BLaER1 (cell line): ENCODE data around the gene NOVA2.

ENCODE experiments used
- H3K27ac ChIP-seq: shearing (Covaris generic); formaldehyde crosslinking; 2 replicates; pipeline ENCODE4 v1.8.1; 2022
- H3K27me3 ChIP-seq: shearing (Covaris generic); formaldehyde crosslinking; 2 replicates; pipeline ENCODE4 v1.8.1; 2022
- H3K36me3 ChIP-seq: shearing (Covaris generic); formaldehyde crosslinking; 2 replicates; pipeline ENCODE4 v1.8.1; 2022
- H3K4me1 ChIP-seq: shearing (Covaris generic); formaldehyde crosslinking; 2 replicates; pipeline ENCODE4 v1.8.1; 2022
- H3K4me2 ChIP-seq: shearing (Covaris generic); formaldehyde crosslinking; 2 replicates; pipeline ENCODE4 v1.8.1; 2022
- H3K4me3 ChIP-seq: shearing (Covaris generic); formaldehyde crosslinking; 2 replicates; pipeline ENCODE4 v1.8.1; 2022
- H3K9ac ChIP-seq: shearing (Covaris generic); formaldehyde crosslinking; 2 replicates; pipeline ENCODE4 v1.8.1; 2022
- H3K9me3 ChIP-seq: shearing (Covaris generic); formaldehyde crosslinking; 2 replicates; pipeline ENCODE4 v1.8.1; 2022
- H4K20me1 ChIP-seq: shearing (Covaris generic); formaldehyde crosslinking; 2 replicates; pipeline ENCODE4 v1.8.1; 2022
- Cebpa-rat ChIP-seq: shearing (Covaris generic); IDR thresholded peaks from 2 replicates; pipeline ENCODE4 v1.8.1; 2022

The NOVA2 gene

GRCh38 chr19:45931055-45931454, 42.6 kb downstream of the NOVA2 start:
- no peak overlapping the region for H3K4me2 ChIP-seq
- H3K9ac ChIP-seq, result no peak overlapping the region
- H4K20me1 ChIP-seq, result no peaks in the 10 kb centered on the region
- H3K9me3 ChIP-seq, result no peaks in the 10 kb centered on the region
- no peak for TF ChIP-seq Cebpa-rat
- H3K4me1 ChIP-seq, result peaks cover 9% of the 10 kb centered on the region
- no peak overlapping the region for H3K4me3 ChIP-seq
- H3K27ac ChIP-seq, result no peak overlapping the region
- H3K27me3 ChIP-seq, result no peaks in the 10 kb centered on the region
- no peaks in the 10 kb centered on the region for H3K36me3 ChIP-seq

DNA sequence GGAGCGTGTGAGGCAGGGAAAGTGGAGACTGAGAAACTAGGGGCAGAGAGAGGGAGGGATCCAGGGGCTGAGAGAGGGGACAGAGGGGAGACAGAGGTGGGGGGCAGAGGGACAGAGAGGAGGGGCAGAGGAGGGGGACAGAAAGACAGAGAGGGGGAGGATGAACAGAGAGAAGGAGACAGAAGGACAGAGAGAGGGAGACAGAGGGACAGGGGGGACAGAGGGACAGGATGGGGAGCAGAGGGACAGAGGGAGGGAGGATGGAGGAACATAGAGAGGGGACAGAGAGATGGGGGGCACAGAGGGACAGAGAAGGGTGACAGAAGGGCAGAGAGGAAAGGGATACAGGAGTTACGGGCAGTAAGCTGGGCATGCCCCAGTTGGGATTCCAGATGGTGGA, 44.4 kb downstream of the NOVA2 start:
- H3K27me3 ChIP-seq, result no peaks in the 10 kb centered on the region
- H3K27ac ChIP-seq, result no peak overlapping the region
- no peak overlapping the region for H3K4me3 ChIP-seq
- H3K4me2 ChIP-seq, result no peak overlapping the region
- no peaks in the 10 kb centered on the region for H3K36me3 ChIP-seq
- H3K9me3 ChIP-seq, result no peaks in the 10 kb centered on the region
- H3K9ac ChIP-seq, result no peak overlapping the region
- H3K4me1 ChIP-seq, result peaks cover 9% of the 10 kb centered on the region
- H4K20me1 ChIP-seq, result no peaks in the 10 kb centered on the region
- TF ChIP-seq Cebpa-rat, result no peak

DNA sequence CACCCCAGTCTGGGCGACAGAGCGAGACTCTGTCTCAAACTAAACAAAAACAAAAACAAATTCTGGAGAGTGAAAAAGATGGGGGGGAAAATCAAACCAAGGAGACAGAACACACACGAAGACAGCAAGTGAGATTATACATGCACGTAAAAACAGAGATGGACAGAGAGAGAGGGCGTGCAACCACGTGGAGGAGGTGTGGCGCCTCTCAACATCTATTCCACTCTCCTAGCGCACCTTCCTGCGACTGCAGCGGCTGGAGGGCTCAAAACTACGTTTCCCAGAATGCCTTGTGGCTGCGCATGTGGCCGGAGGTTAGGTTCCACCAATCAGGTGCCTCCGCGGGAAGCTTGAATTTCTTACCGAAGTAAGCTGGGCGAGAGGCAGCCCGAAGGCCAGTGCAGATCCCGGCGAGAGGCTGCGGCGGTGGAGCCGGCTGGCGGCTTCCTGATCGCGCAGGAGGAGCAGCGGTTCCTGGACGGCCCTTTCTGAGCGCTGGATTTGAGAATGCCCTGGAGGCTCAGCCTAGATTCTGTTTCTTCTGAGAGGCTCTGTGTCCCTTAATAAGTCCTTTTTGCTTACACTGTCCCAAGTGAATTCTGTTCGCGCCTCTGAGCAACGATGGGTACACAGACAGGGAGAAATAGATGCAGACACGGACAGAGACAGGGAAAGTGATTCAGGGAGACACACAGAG, 46.0 kb downstream of the NOVA2 start:
- TF ChIP-seq Cebpa-rat, result no peak

GRCh38 chr19:45924891-45925447, 48.7 kb downstream of the NOVA2 start:
- no peak for TF ChIP-seq Cebpa-rat
- H3K4me3 ChIP-seq, result no peak overlapping the region
- no peak overlapping the region for H3K9ac ChIP-seq
- peaks cover 9% of the 10 kb centered on the region for H3K4me1 ChIP-seq
- H3K9me3 ChIP-seq, result no peaks in the 10 kb centered on the region
- no peak overlapping the region for H3K27ac ChIP-seq
- no peaks in the 10 kb centered on the region for H4K20me1 ChIP-seq
- no peaks in the 10 kb centered on the region for H3K36me3 ChIP-seq
- no peaks in the 10 kb centered on the region for H3K27me3 ChIP-seq
- H3K4me2 ChIP-seq, result no peak overlapping the region

More for the DNA sequence above, 46.0 kb downstream of the NOVA2 start:
- Histone ChIP-seq H3K4me1 (peaks cover 9% of the 10 kb centered on the region), H3K27me3 (no peaks in the 10 kb centered on the region), H3K4me2 (peak overlapping the region; percentile 87), H3K27ac (peak overlapping the region; percentile 74), H3K9ac (peak overlapping the region; percentile 61; the same call in 1 of the 2 replicates), H4K20me1 (no peaks in the 10 kb centered on the region), H3K36me3 (no peaks in the 10 kb centered on the region), H3K9me3 (no peaks in the 10 kb centered on the region), H3K4me3 (peak overlapping the region; percentile 60)

DNA sequence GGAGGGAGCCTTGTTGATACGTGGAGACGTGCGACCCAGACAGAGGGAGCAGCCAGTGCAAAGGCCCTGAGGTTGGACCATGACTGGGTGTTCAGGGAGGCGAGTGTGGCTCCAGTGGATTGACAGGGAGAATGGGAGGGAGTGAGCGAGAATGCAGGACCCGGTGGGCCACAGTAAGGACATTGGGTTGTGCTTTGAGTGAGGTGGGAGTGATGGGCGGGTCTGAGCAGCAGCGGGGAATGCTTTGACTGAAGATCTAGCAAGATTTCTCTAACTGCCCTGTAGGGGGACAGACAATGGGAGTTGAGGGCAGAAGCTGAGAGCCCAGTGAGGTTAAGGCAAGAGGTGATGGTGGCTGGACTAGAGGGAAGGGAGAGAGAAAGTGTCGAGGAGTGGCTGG, 51.4 kb downstream of the NOVA2 start:
- Histone ChIP-seq H3K9ac (no peak overlapping the region), H3K4me3 (no peak overlapping the region), H3K36me3 (no peaks in the 10 kb centered on the region), H3K9me3 (no peaks in the 10 kb centered on the region), H3K4me2 (no peak overlapping the region), H3K4me1 (no peaks in the 10 kb centered on the region), H3K27ac (no peak overlapping the region), H3K27me3 (no peaks in the 10 kb centered on the region), H4K20me1 (no peaks in the 10 kb centered on the region)
- TF ChIP-seq Cebpa-rat, result no peak

DNA sequence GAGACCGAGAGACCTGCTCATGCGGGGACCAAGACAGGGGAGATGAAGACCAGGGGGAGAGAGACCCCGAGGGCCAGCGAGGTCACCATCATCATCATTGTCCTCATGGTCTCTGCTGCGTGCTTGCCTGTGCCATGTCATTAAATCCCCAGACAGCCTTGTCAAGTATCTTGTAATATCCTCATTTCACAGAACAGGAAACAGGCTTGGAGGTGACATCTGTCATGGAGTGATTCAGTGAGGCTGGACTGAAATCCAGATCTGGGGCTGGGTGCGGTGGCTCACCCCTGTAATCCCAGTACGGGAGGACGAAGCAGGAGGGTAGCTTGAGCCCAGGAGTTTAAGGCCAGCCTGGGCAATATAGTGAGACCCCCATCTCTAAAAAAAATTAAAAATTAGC, 53.2 kb downstream of the NOVA2 start:
- no peaks in the 10 kb centered on the region for H3K4me1 ChIP-seq
- no peak overlapping the region for H3K4me2 ChIP-seq
- H3K36me3 ChIP-seq, result no peaks in the 10 kb centered on the region
- TF ChIP-seq Cebpa-rat, result no peak
- no peak overlapping the region for H3K27ac ChIP-seq
- H4K20me1 ChIP-seq, result no peaks in the 10 kb centered on the region
- no peak overlapping the region for H3K4me3 ChIP-seq
- H3K27me3 ChIP-seq, result no peaks in the 10 kb centered on the region
- H3K9me3 ChIP-seq, result no peaks in the 10 kb centered on the region
- H3K9ac ChIP-seq, result no peak overlapping the region

- Histone ChIP-seq H3K27me3 (no peaks in the 10 kb centered on the region), H3K36me3 (no peaks in the 10 kb centered on the region), H3K9ac (no peak overlapping the region), H3K4me2 (no peak overlapping the region), H3K4me1 (no peaks in the 10 kb centered on the region), H3K4me3 (no peak overlapping the region), H3K9me3 (no peaks in the 10 kb centered on the region), H4K20me1 (no peaks in the 10 kb centered on the region), H3K27ac (no peak overlapping the region)
- TF ChIP-seq Cebpa-rat, result no peak
These were observed 54.0 kb downstream of the NOVA2 start for GRCh38 chr19:45919678-45920077.

GRCh38 chr19:45918721-45919120, 54.9 kb downstream of the NOVA2 start:
- no peak for TF ChIP-seq Cebpa-rat
- no peak overlapping the region for H3K4me2 ChIP-seq
- H3K36me3 ChIP-seq, result no peaks in the 10 kb centered on the region
- H3K4me1 ChIP-seq, result no peaks in the 10 kb centered on the region
- no peak overlapping the region for H3K4me3 ChIP-seq
- no peak overlapping the region for H3K27ac ChIP-seq
- no peaks in the 10 kb centered on the region for H4K20me1 ChIP-seq
- no peak overlapping the region for H3K9ac ChIP-seq
- no peaks in the 10 kb centered on the region for H3K27me3 ChIP-seq
- no peaks in the 10 kb centered on the region for H3K9me3 ChIP-seq

DNA sequence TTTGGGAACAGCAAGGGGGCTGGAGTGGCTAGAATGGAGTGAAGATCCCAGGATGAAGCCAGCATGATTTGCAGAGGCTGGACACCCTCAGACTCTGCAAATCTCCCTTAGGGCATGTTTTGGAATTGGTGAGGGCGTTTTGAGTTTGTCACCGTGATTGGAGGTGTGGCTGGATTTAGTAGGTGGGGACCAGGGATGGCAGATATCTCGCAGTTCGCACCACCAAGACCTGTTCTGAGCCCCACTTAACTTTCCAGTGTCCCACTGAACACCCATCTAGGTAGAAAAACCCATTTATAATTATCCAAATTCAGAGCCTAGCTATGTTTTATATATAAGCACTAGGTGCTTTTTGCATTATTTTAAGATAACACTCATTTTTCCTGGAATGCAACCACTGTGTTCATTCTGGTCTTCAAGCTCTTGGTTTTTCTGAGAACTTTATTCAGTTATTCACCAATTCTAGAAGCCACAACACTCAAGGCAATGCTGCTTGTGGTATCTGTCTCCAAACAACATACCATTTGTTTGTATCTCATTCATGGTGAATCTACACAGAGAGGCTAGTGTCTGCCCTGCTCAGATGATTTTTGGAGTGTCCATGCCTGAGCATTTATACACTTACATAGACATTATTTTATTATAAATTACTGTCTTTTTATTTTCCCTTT, 56.1 kb downstream of the NOVA2 start:
- Histone ChIP-seq H3K9me3 (peaks cover 5% of the 10 kb centered on the region; the same call in 1 of the 2 replicates), H3K9ac (no peak overlapping the region), H3K4me2 (no peak overlapping the region), H3K36me3 (no peaks in the 10 kb centered on the region), H3K27ac (no peak overlapping the region), H3K4me3 (no peak overlapping the region), H3K27me3 (no peaks in the 10 kb centered on the region), H4K20me1 (no peaks in the 10 kb centered on the region), H3K4me1 (no peaks in the 10 kb centered on the region; the same call in 1 of the 2 replicates)
- no peak for TF ChIP-seq Cebpa-rat
